K562 (cell line): ENCODE results near the gene EAF1. TPM values are rescaled to one million over a fixed set of nuclear protein-coding genes. Genes with fewer than 3 reads are reported as not detected.
A peak's percentile ranks its signal among the peaks of the same experiment; 100 is the strongest.

Experiments
- CXXC5 ChIP-seq: fragments of 250-450 bp; sonication (Bioruptor Pico); IDR thresholded peaks from 2 replicates; pipeline ENCODE4 v1.8.0; 2022; ENCODE audit warnings: inconsistent platforms, mild to moderate bottlenecking, moderate library complexity
- DMBX1 ChIP-seq: fragments of 250-450 bp; sonication (Bioruptor Pico); IDR thresholded peaks from 2 replicates; pipeline ENCODE4 v1.8.0; 2022; ENCODE audit warnings: inconsistent platforms, mild to moderate bottlenecking, moderate library complexity, borderline replicate concordance
- FIP1L1 ChIP-seq: fragments of 200-400 bp; formaldehyde crosslinking; IDR thresholded peaks from 2 replicates; pipeline ENCODE4 v1.6.1; 2018; ENCODE audit warnings: mild to moderate bottlenecking, low read depth, low read length; ENCODE audit not compliant: poor library complexity, severe bottlenecking
- HCFC1 ChIP-seq: IDR thresholded peaks from 2 replicates; pipeline ENCODE4 v1.6.1; 2012; ENCODE audit warnings: low read depth, low read length, improper control_type of control experiment
- ILF3 ChIP-seq: fragments of 450-650 bp; IDR thresholded peaks from 2 replicates; pipeline ENCODE4 v1.6.1; 2018; ENCODE audit warnings: antibody characterized with exemption, mild to moderate bottlenecking, moderate library complexity, borderline replicate concordance
- KDM1A ChIP-seq, 2 experiments: fragments of 450-650 bp; IDR thresholded peaks; 2 replicates each; pipeline ENCODE4 v1.6.1; 2016; ENCODE audit warnings: mild to moderate bottlenecking in 2 of 2
- MAZ ChIP-seq, 2 experiments: fragments of 450-650 bp in 1 of 2; sonication (generic) in 1 of 2; formaldehyde crosslinking; IDR thresholded peaks in 1 of 2; conservative IDR thresholded peaks in 1 of 2; 2 replicates each; pipeline versions ENCODE4 v1.4.0 to v1.5.0; 2020; ENCODE audit warnings: mild to moderate bottlenecking in 1 of 2, missing genetic modification reagents in 1 of 2
- MYBL2 ChIP-seq, 2 experiments: fragments of 450-650 bp in 1 of 2; sonication (generic) in 1 of 2; formaldehyde crosslinking in 1 of 2; IDR thresholded peaks; 2 replicates each; pipeline versions ENCODE4 v1.6.1 to v1.8.1; 2017 to 2022; ENCODE audit warnings: borderline replicate concordance in 1 of 2, inconsistent platforms in 1 of 2, low read depth in 1 of 2, mild to moderate bottlenecking in 1 of 2, missing genetic modification reagents in 1 of 2, moderate library complexity in 1 of 2
- NFE2L1 ChIP-seq: fragments of 450-650 bp; IDR thresholded peaks from 2 replicates; pipeline ENCODE4 v1.6.1; 2016; ENCODE audit warnings: missing genetic modification characterization, low read depth, mild to moderate bottlenecking, missing compliant biosample characterization, moderate library complexity, borderline replicate concordance
- NFXL1 ChIP-seq: fragments of 450-650 bp; formaldehyde crosslinking; IDR thresholded peaks from 2 replicates; pipeline ENCODE4 v1.4.0; 2021; ENCODE audit warnings: mild to moderate bottlenecking
- POLR3G ChIP-seq: IDR thresholded peaks from 2 replicates; pipeline ENCODE4 v1.6.1; 2011; ENCODE audit not compliant: insufficient read length, insufficient replicate concordance; ENCODE audit errors: extremely low read depth
- SMAD4 ChIP-seq: fragments of 250-450 bp; sonication (Bioruptor Pico); conservative IDR thresholded peaks from 2 replicates; pipeline ENCODE4 v1.8.0; 2021; ENCODE audit warnings: inconsistent platforms, mild to moderate bottlenecking, moderate library complexity
- SMC3 ChIP-seq: conservative IDR thresholded peaks from 2 replicates; pipeline ENCODE4 v1.6.1; 2011; ENCODE audit warnings: low read depth, low read length, improper control_type of control experiment; ENCODE audit not compliant: insufficient read depth
- ZNF23 ChIP-seq: fragments of 250-450 bp; sonication (Bioruptor Pico); IDR thresholded peaks from 2 replicates; pipeline ENCODE4 v1.4.0; 2020; ENCODE audit warnings: mild to moderate bottlenecking
- ZNF239 ChIP-seq: fragments of 250-450 bp; sonication (Bioruptor Pico); IDR thresholded peaks from 2 replicates; pipeline ENCODE4 v1.4.0; 2020; ENCODE audit warnings: mild to moderate bottlenecking
- ZNF764 ChIP-seq: fragments of 250-450 bp; sonication (Bioruptor Pico); IDR thresholded peaks from 2 replicates; pipeline ENCODE4 v1.4.0; 2020; ENCODE audit warnings: low read depth, mild to moderate bottlenecking, moderate library complexity
- polyA plus RNA-seq, 8 experiments: library from polyadenylated mRNA; depleted of rRNA in 4 of 8; stranded (reverse) in 5 of 8; unstranded in 3 of 8; fragments of >200 nt; fragmentation: Nextera tagmentation in 2 of 8; fragmentation: Illumina TruSeq in 1 of 8; extraction: Ambion mirVana in 2 of 8; extraction: Trizol in 1 of 8; gene quantifications; 2 replicates each; pipeline versions ENCODE4 v1.2.1 to v1.2.3, GENCODE V29; 2011 to 2014; ENCODE audit warnings: inconsistent platforms in 1 of 8, missing spikeins in 1 of 8
- total RNA-seq, 7 experiments: library from RNA; depleted of rRNA in 6 of 7; stranded (reverse); fragments of >200 nt in 6 of 7; fragmentation: Illumina TruSeq in 2 of 7; extraction: Trizol in 2 of 7; gene quantifications; 2 replicates each; pipeline versions ENCODE4 v1.2.1 to v1.2.3, GENCODE V29; 2011 to 2021; ENCODE audit warnings: low replicate concordance in 1 of 7
- TF ChIP-seq, protein P1 (sequence below), 2 experiments: fragments of 250-450 bp in 1 of 2; fragments of 450-650 bp in 1 of 2; sonication (Bioruptor Pico) in 1 of 2; IDR thresholded peaks; 2 replicates each; pipeline versions ENCODE4 v1.6.1 to v1.8.0; 2016 to 2021; ENCODE audit warnings: mild to moderate bottlenecking in 2 of 2, moderate library complexity in 2 of 2, missing compliant biosample characterization in 1 of 2, missing genetic modification characterization in 1 of 2
- TF ChIP-seq, protein P2 (sequence below): fragments of 450-650 bp; IDR thresholded peaks from 2 replicates; pipeline ENCODE4 v1.6.1; 2016; ENCODE audit warnings: low read depth, mild to moderate bottlenecking, moderate library complexity
- TF ChIP-seq, protein P3 (sequence below): fragments of 450-650 bp; IDR thresholded peaks from 2 replicates; pipeline ENCODE4 v1.6.1; 2014; ENCODE audit warnings: low read depth, mild to moderate bottlenecking, moderate library complexity, borderline replicate concordance
- TF ChIP-seq, protein P4 (sequence below): fragments of 450-650 bp; conservative IDR thresholded peaks from 2 replicates; pipeline ENCODE4 v1.6.1; 2016; ENCODE audit warnings: missing genetic modification characterization, low read depth, mild to moderate bottlenecking, control low read depth, missing compliant biosample characterization

The EAF1 gene
- total and polyA plus RNA-seq, 9 of the 15 experiments (the other 6 are each of a cell fraction or from before 2014, with no cell fraction given) = 7.0 to 26.8 (median 20.4) TPM

DNA sequence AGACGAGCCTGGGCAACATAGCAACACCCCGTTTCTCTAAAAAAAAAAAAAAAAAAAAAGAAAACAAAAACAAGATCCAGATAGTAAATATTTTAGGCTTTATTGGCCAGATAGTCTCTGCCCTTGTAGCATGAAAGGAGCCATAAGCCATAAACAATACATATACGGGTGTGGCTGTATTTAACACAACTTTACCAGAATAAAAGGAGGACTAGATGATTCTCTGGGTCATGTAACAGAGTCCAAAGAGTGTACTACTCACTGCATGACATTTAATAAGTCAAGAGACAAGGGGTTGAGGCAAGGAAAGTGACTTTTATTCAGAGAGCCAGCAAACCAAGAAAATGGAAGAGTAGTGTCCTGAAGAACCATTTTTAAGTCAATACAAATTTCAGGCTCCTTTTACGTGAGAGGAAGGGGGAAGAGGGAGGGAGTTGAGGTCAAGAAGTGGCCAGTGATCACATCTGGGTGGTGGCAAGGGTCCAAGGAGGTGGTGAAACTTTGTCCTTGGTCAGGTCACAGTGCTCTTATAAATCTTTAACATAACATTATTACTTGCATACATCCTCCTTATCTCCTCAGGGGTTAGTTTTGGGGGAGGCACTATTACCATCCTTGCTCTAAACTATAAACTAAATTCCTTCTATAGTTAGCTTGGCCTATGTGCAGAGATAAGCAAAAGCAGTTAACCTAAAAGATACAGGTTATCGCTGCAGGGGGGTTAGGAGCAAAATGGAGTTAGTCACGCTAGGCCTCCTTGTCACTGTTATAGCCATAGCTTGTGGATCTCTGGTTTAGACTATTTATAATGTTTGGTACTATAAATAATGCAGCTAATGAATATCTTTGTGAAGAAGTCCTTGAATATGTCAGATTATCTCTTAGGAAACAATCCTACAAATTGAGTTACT lies 46.2 kb upstream of the EAF1 start (continued):
- TF ChIP-seq ZNF23 (CRISPR knock-in tag) = peak; percentile 62; the same call in 1 of the 2 replicates
- no peak for TF ChIP-seq SMC3
- peak; percentile 66 for TF ChIP-seq CXXC5 (CRISPR knock-in tag)
- peak; percentile 87 for TF ChIP-seq SMAD4
- TF ChIP-seq ILF3 = no peak
- TF ChIP-seq KDM1A (IDR thresholded peaks at IDR 0.05) = peak; percentile 26 to 54; a peak in 3 of 4 replicates
- no peak for TF ChIP-seq ZNF764
- TF ChIP-seq, protein P1, sequence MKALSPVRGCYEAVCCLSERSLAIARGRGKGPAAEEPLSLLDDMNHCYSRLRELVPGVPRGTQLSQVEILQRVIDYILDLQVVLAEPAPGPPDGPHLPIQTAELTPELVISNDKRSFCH (CRISPR knock-in tag; IDR thresholded peaks at IDR 0.05) = no peak
- TF ChIP-seq, protein P1 (tag; IDR thresholded peaks at IDR 0.05) = peak; percentile 93
- TF ChIP-seq DMBX1 (CRISPR knock-in tag) = peak; percentile 94
- TF ChIP-seq, protein P2, sequence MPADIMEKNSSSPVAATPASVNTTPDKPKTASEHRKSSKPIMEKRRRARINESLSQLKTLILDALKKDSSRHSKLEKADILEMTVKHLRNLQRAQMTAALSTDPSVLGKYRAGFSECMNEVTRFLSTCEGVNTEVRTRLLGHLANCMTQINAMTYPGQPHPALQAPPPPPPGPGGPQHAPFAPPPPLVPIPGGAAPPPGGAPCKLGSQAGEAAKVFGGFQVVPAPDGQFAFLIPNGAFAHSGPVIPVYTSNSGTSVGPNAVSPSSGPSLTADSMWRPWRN = no peak
- TF ChIP-seq NFXL1 = peak; percentile 83
- no peak; the same call in 1 of the 2 replicates for TF ChIP-seq NFE2L1 (tag)
- TF ChIP-seq FIP1L1 = no peak
- TF ChIP-seq MAZ (CRISPR knock-in tag; conservative IDR thresholded peaks at IDR 0.05 in 1 of 2, IDR thresholded peaks at IDR 0.05 in 1 of 2) = peak in 1 of 2 experiments; percentile 79; a peak in 2 of 4 replicates
- TF ChIP-seq HCFC1 = no peak
- peak; percentile 80 for TF ChIP-seq ZNF239 (CRISPR knock-in tag)
- TF ChIP-seq, protein P3, sequence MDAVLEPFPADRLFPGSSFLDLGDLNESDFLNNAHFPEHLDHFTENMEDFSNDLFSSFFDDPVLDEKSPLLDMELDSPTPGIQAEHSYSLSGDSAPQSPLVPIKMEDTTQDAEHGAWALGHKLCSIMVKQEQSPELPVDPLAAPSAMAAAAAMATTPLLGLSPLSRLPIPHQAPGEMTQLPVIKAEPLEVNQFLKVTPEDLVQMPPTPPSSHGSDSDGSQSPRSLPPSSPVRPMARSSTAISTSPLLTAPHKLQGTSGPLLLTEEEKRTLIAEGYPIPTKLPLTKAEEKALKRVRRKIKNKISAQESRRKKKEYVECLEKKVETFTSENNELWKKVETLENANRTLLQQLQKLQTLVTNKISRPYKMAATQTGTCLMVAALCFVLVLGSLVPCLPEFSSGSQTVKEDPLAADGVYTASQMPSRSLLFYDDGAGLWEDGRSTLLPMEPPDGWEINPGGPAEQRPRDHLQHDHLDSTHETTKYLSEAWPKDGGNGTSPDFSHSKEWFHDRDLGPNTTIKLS = no peak
- TF ChIP-seq POLR3G = no peak
- no peak for TF ChIP-seq MYBL2 (IDR thresholded peaks at IDR 0.05; ENCODE audit: low read depth)
- no peak for TF ChIP-seq MYBL2 (CRISPR knock-in tag; IDR thresholded peaks at IDR 0.05; ENCODE audit: borderline replicate concordance)
- TF ChIP-seq, protein P4, sequence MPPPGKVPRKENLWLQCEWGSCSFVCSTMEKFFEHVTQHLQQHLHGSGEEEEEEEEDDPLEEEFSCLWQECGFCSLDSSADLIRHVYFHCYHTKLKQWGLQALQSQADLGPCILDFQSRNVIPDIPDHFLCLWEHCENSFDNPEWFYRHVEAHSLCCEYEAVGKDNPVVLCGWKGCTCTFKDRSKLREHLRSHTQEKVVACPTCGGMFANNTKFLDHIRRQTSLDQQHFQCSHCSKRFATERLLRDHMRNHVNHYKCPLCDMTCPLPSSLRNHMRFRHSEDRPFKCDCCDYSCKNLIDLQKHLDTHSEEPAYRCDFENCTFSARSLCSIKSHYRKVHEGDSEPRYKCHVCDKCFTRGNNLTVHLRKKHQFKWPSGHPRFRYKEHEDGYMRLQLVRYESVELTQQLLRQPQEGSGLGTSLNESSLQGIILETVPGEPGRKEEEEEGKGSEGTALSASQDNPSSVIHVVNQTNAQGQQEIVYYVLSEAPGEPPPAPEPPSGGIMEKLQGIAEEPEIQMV (tag) = peak; percentile 83
